K562 (cell line): ENCODE measurements around the gene SPRR2E. TPM values are rescaled to one million over a fixed set of nuclear protein-coding genes. Genes with fewer than 3 reads are reported as not detected.
A peak's percentile ranks its signal among the peaks of the same experiment; 100 is the strongest.

Experiments used
- ATAC-seq: fragments of 200-7000 bp; cut with Tn5 transposase; 3 replicates; pipeline ENCODE4 v1.9.1; 2020; ENCODE audit warnings: moderate library complexity
- BruUV-seq: library from RNA; stranded (reverse); fragments of 400-500 nt; replicated peaks from 2 replicates; lab custom pipeline; 2021; lab: Mats Ljungman, UMichigan
- CTCF ChIA-PET: fragments of 300-600 bp; formaldehyde crosslinking; extraction: SDS; loops from one replicate; lab custom pipeline; 2021; ENCODE audit warnings: low intra/inter-chr PET ratio; lab: Yijun Ruan, JAX
- POLR2A ChIA-PET: fragments of 300-600, 350-650 bp; sonication (Branson Sonifier 250); formaldehyde crosslinking; extraction: SDS; loops from one replicate; lab custom pipeline; 2021; ENCODE audit warnings: antibody characterized with exemption, inconsistent platforms; lab: Yijun Ruan, JAX
- DNase-seq, 4 experiments: peaks; one replicate each; pipeline versions ENCODE4 v3.0.0 to v3.0.0-alpha.2; 2011 to 2018; ENCODE audit warnings: low spot score in 3 of 4, mixed read lengths in 3 of 4; ENCODE audit errors: extremely low read depth in 1 of 4
- FAIRE-seq: peaks from 2 replicates; lab custom pipeline; 2011; peaks lifted over from hg19 to GRCh38; lab: Jason Lieb, UNC
- H2AFZ ChIP-seq: 2 replicates; pipeline ENCODE4 v1.6.0; 2011; ENCODE audit warnings: low read depth, low read length, control low read depth, inconsistent platforms
- H3K27ac ChIP-seq: fragments of 200-600 bp; 3 replicates; pipeline ENCODE4 v1.8.0; 2011; ENCODE audit warnings: low read depth, mild to moderate bottlenecking, control low read depth, inconsistent platforms, low read length, moderate library complexity, mixed read lengths; ENCODE audit errors: extremely low read depth
- H3K27me3 ChIP-seq, 2 experiments: fragments of 300-600 bp in 1 of 2; 2 replicates in 1 of 2; 3 replicates in 1 of 2; pipeline versions ENCODE4 v1.6.0 to v1.8.0; 2011; ENCODE audit warnings: inconsistent platforms in 2 of 2, low read length in 2 of 2, mild to moderate bottlenecking in 1 of 2, mixed read lengths in 1 of 2, moderate library complexity in 1 of 2; ENCODE audit not compliant: control insufficient read depth in 2 of 2, insufficient read depth in 2 of 2
- H3K36me3 ChIP-seq: fragments of 300-600 bp; 3 replicates; pipeline ENCODE4 v1.8.0; 2011; ENCODE audit warnings: mild to moderate bottlenecking, low read length, inconsistent platforms; ENCODE audit not compliant: control insufficient read depth, insufficient read depth
- H3K4me1 ChIP-seq, 2 experiments: fragments of 200-600 bp in 1 of 2; replicated peaks in 1 of 2; 2 replicates in 1 of 2; 3 replicates in 1 of 2; pipeline versions ENCODE4 v1.5.1 to v1.8.0; 2011; ENCODE audit warnings: inconsistent platforms in 2 of 2, low read length in 2 of 2, mild to moderate bottlenecking in 1 of 2, mixed read lengths in 1 of 2, moderate library complexity in 1 of 2; ENCODE audit not compliant: control insufficient read depth in 2 of 2, insufficient read depth in 2 of 2
- H3K4me2 ChIP-seq: 2 replicates; pipeline ENCODE4 v1.6.1; 2011; ENCODE audit warnings: low read length, control low read depth, inconsistent platforms, mixed read lengths; ENCODE audit not compliant: insufficient read depth
- H3K4me3 ChIP-seq: fragments of 200-600 bp; sonication (generic), shearing (Covaris generic); 2 replicates; pipeline ENCODE4 v1.5.1; 2016; ENCODE audit warnings: control low read depth, inconsistent platforms
- H3K79me2 ChIP-seq: fragments of 200-600 bp; 3 replicates; pipeline ENCODE4 v1.8.0; 2011; ENCODE audit warnings: low read length, inconsistent platforms; ENCODE audit not compliant: control insufficient read depth, insufficient read depth
- H3K9ac ChIP-seq, 2 experiments: 2 replicates each; pipeline versions ENCODE4 v1.6.0 to v1.6.1; 2011; ENCODE audit warnings: low read depth in 2 of 2, low read length in 2 of 2, control low read depth in 1 of 2, inconsistent platforms in 1 of 2, mild to moderate bottlenecking in 1 of 2, mixed read lengths in 1 of 2; ENCODE audit not compliant: insufficient read depth in 1 of 2
- H3K9me1 ChIP-seq: one replicate; pipeline ENCODE4 v1.6.0; 2011; ENCODE audit warnings: inconsistent platforms, mild to moderate bottlenecking, low read length, moderate library complexity; ENCODE audit not compliant: control insufficient read depth, insufficient read depth
- H3K9me3 ChIP-seq: replicated peaks from 2 replicates; pipeline ENCODE4 v1.5.1; 2011; ENCODE audit warnings: low read depth, low read length, inconsistent platforms; ENCODE audit not compliant: control insufficient read depth, insufficient read depth
- H4K20me1 ChIP-seq: replicated peaks from 2 replicates; pipeline ENCODE4 v1.6.1; 2011; ENCODE audit warnings: low read length, inconsistent platforms, mixed read lengths; ENCODE audit not compliant: control insufficient read depth, insufficient read depth
- DACH1 ChIP-seq: fragments of 450-650 bp; IDR thresholded peaks from 2 replicates; pipeline ENCODE4 v1.6.1; 2018; ENCODE audit not compliant: partially characterized antibody
- FOXM1 ChIP-seq, 2 experiments: fragments of 450-650 bp in 1 of 2; sonication (generic) in 1 of 2; formaldehyde crosslinking in 1 of 2; IDR thresholded peaks; 2 replicates each; pipeline versions ENCODE4 v1.6.1 to v1.9.0; 2017 to 2022; ENCODE audit warnings: low read depth in 2 of 2, mild to moderate bottlenecking in 2 of 2, missing genetic modification reagents in 1 of 2, moderate library complexity in 1 of 2
- MCM3 ChIP-seq: fragments of 450-650 bp; IDR thresholded peaks from 2 replicates; pipeline ENCODE4 v1.6.1; 2016
- SREBF1 ChIP-seq: fragments of 150-350 bp; IDR thresholded peaks from 2 replicates; pipeline ENCODE4 v1.6.1; 2014; ENCODE audit warnings: antibody characterized with exemption, low read depth, low read length, borderline replicate concordance
- ZNF124 ChIP-seq: sonication (generic); formaldehyde crosslinking; IDR thresholded peaks from 2 replicates; pipeline ENCODE4 v1.8.1; 2022; ENCODE audit warnings: missing genetic modification reagents
- ZNF551 ChIP-seq: fragments of 250-450 bp; sonication (Bioruptor Pico); IDR thresholded peaks from 2 replicates; pipeline ENCODE4 v1.5.0; 2021; ENCODE audit warnings: mild to moderate bottlenecking, moderate library complexity
- ZNF79 ChIP-seq: fragments of 250-450 bp; sonication (Bioruptor Pico); IDR thresholded peaks from 2 replicates; pipeline ENCODE4 v1.4.0; 2020; ENCODE audit warnings: low read depth, mild to moderate bottlenecking, moderate library complexity
- WGBS: fragments of 100-300 bp; shearing (Covaris generic); methylation state at CpG from one replicate; pipeline ENCODE4 v1.1.6; 2016; ENCODE audit warnings: low coverage, mixed read lengths; ENCODE audit not compliant: insufficient coverage; ENCODE audit errors: missing lambda C conversion rate; 5-methylcytosine and 5-hydroxymethylcytosine counted together
- in situ Hi-C: fragments of 300-500 bp; cut with MboI; formaldehyde crosslinking; loops from 4 replicates; pipeline ENCODE4 v1.15.0; 2018; ENCODE audit warnings: inconsistent platforms, mixed read lengths
- intact Hi-C: fragments of 100-400 bp; cut with micrococcal nuclease; formaldehyde crosslinking; loops from 2 replicates; pipeline ENCODE4 v1.14.2; 2022
- polyA plus RNA-seq, 8 experiments: library from polyadenylated mRNA; depleted of rRNA in 4 of 8; stranded (reverse) in 5 of 8; unstranded in 3 of 8; fragments of >200 nt; fragmentation: Nextera tagmentation in 2 of 8; fragmentation: Illumina TruSeq in 1 of 8; extraction: Ambion mirVana in 2 of 8; extraction: Trizol in 1 of 8; gene quantifications; 2 replicates each; pipeline versions ENCODE4 v1.2.1 to v1.2.3, GENCODE V29; 2011 to 2014; ENCODE audit warnings: inconsistent platforms in 1 of 8, missing spikeins in 1 of 8
- total RNA-seq, 7 experiments: library from RNA; depleted of rRNA in 6 of 7; stranded (reverse); fragments of >200 nt in 6 of 7; fragmentation: Illumina TruSeq in 2 of 7; extraction: Trizol in 2 of 7; gene quantifications; 2 replicates each; pipeline versions ENCODE4 v1.2.1 to v1.2.3, GENCODE V29; 2011 to 2021; ENCODE audit warnings: low replicate concordance in 1 of 7

SPRR2E gene
- total and polyA plus RNA-seq, 9 of the 15 experiments (the other 6 are each of a cell fraction or from before 2014, with no cell fraction given), result not detected

DNA sequence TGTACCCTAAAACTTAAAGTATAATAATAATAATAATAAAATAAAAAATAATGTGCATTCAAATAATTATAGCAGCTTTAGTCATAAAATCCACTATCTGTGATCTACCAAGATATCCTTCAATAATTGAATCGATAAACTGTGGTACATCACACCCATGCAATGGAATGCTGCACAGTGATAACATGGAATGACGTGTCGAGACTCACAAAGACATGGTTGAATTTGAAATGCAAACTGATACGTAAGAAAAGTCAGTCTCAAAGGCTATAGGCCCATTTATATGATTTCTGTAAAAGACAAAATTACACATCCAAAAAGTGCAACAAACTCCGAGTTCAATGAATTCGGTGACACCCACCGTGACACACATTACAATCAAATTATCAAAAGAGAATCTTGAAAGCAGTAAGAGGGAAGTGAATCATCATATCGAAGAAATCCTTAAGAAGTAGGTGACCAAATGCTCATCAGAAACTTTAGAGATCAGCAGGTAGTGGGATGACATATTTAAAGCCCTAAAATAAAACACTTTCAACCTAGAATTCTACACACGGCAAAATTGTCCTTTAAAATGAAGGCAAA lies 5.2 kb upstream of the SPRR2E start:
- H3K4me2 ChIP-seq, result no peak overlapping the region
- no peak overlapping the region for H3K4me3 ChIP-seq
- H3K27ac ChIP-seq, result no peak overlapping the region
- WGBS, result 27% methylated on average over 9 of the region's 9 CpGs
- H3K9me1 ChIP-seq, result no peaks in the 10 kb centered on the region
- no peaks in the 10 kb centered on the region for H3K36me3 ChIP-seq
- no peaks in the 10 kb centered on the region for H3K9me3 ChIP-seq
- FAIRE-seq (no peak), ATAC-seq (no peak)
- in situ Hi-C loops (no loop called here), intact Hi-C loops (no loop called here)
- TF ChIP-seq ZNF551 (CRISPR knock-in tag) (no peak), FOXM1 (IDR thresholded peaks at IDR 0.05; ENCODE audit: low read depth) (no peak), FOXM1 (CRISPR knock-in tag; IDR thresholded peaks at IDR 0.05; ENCODE audit: low read depth) (no peak), ZNF79 (no peak), MCM3 (no peak), SREBF1 (no peak), ZNF124 (CRISPR knock-in tag) (no peak), DACH1 (no peak)
- TF ChIP-seq, all 486 proteins: peak for 0
- no peaks in the 10 kb centered on the region; a peak in 1 of 5 replicates for H3K4me1 ChIP-seq
- H3K9ac ChIP-seq, result no peak overlapping the region
- no peak for DNase-seq
- CTCF ChIA-PET, result no interaction called here
- H3K79me2 ChIP-seq, result no peaks in the 10 kb centered on the region
- H2AFZ ChIP-seq, result peak overlapping the region; percentile 33; the same call in 1 of the 2 replicates
- H4K20me1 ChIP-seq, result no peaks in the 10 kb centered on the region
- no TSS peak for BruUV-seq
- POLR2A ChIA-PET, result no interaction called here
- no peaks in the 10 kb centered on the region; a peak in 1 of 5 replicates for H3K27me3 ChIP-seq
